RWPE2 (cell line): ENCODE data around the gene ITIH4.

Source experiments
- ATAC-seq: fragments of 200-7000 bp; cut with Tn5 transposase; 3 replicates; pipeline ENCODE4 v1.9.1; 2021; ENCODE audit warnings: low read depth
- DNase-seq: peaks from one replicate; pipeline ENCODE4 v3.0.0-alpha.2; 2020; ENCODE audit warnings: low spot score
- H3K27ac ChIP-seq: fragments of 450-650 bp; 2 replicates; pipeline ENCODE4 v1.5.1; 2017; ENCODE audit warnings: mild to moderate bottlenecking; ENCODE audit not compliant: poor library complexity, severe bottlenecking
- H3K27me3 ChIP-seq: fragments of 250-450 bp; sonication (Bioruptor Pico); 2 replicates; pipeline ENCODE4 v1.5.1; 2021; ENCODE audit warnings: mild to moderate bottlenecking, moderate library complexity; ENCODE audit not compliant: insufficient read depth, poor library complexity, severe bottlenecking
- H3K36me3 ChIP-seq: fragments of 250-450 bp; sonication (Bioruptor Pico); 2 replicates; pipeline ENCODE4 v1.5.1; 2020; ENCODE audit warnings: low read depth, mild to moderate bottlenecking, moderate library complexity
- H3K4me1 ChIP-seq: fragments of 250-450 bp; sonication (Bioruptor Pico); 2 replicates; pipeline ENCODE4 v1.5.1; 2021; ENCODE audit warnings: mild to moderate bottlenecking, moderate library complexity; ENCODE audit not compliant: insufficient read depth, poor library complexity, severe bottlenecking
- H3K4me3 ChIP-seq: fragments of 250-450 bp; sonication (Bioruptor Pico); 2 replicates; pipeline ENCODE4 v1.5.1; 2021; ENCODE audit warnings: mild to moderate bottlenecking, moderate library complexity; ENCODE audit not compliant: severe bottlenecking
- H3K9me3 ChIP-seq: fragments of 250-450 bp; sonication (Bioruptor Pico); 2 replicates; pipeline ENCODE4 v1.5.1; 2021; ENCODE audit warnings: mild to moderate bottlenecking, moderate library complexity; ENCODE audit not compliant: severe bottlenecking
- TF ChIP-seq, protein P1 (sequence below): fragments of 450-650 bp; IDR thresholded peaks from one replicate; pipeline ENCODE4 v1.5.1; 2017; ENCODE audit warnings: mild to moderate bottlenecking, moderate library complexity; ENCODE audit not compliant: poor library complexity, severe bottlenecking

Gene ITIH4

GRCh38 chr3:52859686-52860423 is 29.4 kb upstream of the ITIH4 start:
- Histone ChIP-seq H3K27ac (no peak overlapping the region), H3K36me3 (no peaks in the 10 kb centered on the region), H3K4me1 (no peaks in the 10 kb centered on the region), H3K27me3 (no peaks in the 10 kb centered on the region), H3K4me3 (no peak overlapping the region), H3K9me3 (no peaks in the 10 kb centered on the region)
- DNase-seq (no peak), ATAC-seq (no peak)
- TF ChIP-seq, protein P1, sequence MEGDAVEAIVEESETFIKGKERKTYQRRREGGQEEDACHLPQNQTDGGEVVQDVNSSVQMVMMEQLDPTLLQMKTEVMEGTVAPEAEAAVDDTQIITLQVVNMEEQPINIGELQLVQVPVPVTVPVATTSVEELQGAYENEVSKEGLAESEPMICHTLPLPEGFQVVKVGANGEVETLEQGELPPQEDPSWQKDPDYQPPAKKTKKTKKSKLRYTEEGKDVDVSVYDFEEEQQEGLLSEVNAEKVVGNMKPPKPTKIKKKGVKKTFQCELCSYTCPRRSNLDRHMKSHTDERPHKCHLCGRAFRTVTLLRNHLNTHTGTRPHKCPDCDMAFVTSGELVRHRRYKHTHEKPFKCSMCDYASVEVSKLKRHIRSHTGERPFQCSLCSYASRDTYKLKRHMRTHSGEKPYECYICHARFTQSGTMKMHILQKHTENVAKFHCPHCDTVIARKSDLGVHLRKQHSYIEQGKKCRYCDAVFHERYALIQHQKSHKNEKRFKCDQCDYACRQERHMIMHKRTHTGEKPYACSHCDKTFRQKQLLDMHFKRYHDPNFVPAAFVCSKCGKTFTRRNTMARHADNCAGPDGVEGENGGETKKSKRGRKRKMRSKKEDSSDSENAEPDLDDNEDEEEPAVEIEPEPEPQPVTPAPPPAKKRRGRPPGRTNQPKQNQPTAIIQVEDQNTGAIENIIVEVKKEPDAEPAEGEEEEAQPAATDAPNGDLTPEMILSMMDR: no peak

- TF ChIP-seq, protein P1: no peak
- Histone ChIP-seq H3K4me1 (no peaks in the 10 kb centered on the region), H3K27ac (no peak overlapping the region), H3K27me3 (no peaks in the 10 kb centered on the region), H3K36me3 (no peaks in the 10 kb centered on the region), H3K4me3 (no peak overlapping the region), H3K9me3 (no peaks in the 10 kb centered on the region)
- ATAC-seq: no peak
- DNase-seq: no peak
Observed at GRCh38 chr3:52857864-52858263, 27.4 kb upstream of the ITIH4 start.

GRCh38 chr3:52857133-52857532 is 26.7 kb upstream of the ITIH4 start:
- TF ChIP-seq, protein P1: no peak
- ATAC-seq: no peak
- H3K4me1 ChIP-seq: no peaks in the 10 kb centered on the region

DNA sequence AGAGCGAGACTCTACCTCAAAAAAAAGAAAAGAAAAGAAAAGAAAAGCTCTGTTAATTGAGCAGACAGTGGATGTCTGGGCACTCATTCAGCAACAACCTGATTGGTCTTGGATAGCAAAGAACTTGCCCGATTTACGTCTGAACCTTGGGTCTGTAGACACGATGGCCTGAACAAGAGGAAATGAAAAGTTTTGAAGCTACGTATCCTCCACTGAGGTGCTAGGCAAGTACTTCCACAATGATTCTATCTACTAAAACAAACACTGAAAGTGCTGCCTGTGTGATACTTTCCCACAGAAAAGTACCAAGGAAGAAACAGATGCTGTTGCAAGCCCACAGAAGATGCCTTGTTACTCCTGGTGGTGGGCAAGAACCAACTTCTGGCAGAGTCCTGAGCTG is 26.2 kb upstream of the ITIH4 start:
- TF ChIP-seq, protein P1: no peak
- Histone ChIP-seq H3K27me3 (no peaks in the 10 kb centered on the region), H3K9me3 (no peaks in the 10 kb centered on the region), H3K4me3 (no peak overlapping the region), H3K36me3 (peaks cover 3% of the 10 kb centered on the region; the same call in 1 of the 2 replicates), H3K4me1 (no peaks in the 10 kb centered on the region), H3K27ac (no peak overlapping the region)
- DNase-seq (no peak), ATAC-seq (no peak)

More at GRCh38 chr3:52857133-52857532, 26.7 kb upstream of the ITIH4 start:
- H3K27ac ChIP-seq: no peak overlapping the region
- no peaks in the 10 kb centered on the region for H3K27me3 ChIP-seq
- DNase-seq: no peak
- no peaks in the 10 kb centered on the region for H3K36me3 ChIP-seq
- no peak overlapping the region for H3K4me3 ChIP-seq
- no peaks in the 10 kb centered on the region for H3K9me3 ChIP-seq

DNA sequence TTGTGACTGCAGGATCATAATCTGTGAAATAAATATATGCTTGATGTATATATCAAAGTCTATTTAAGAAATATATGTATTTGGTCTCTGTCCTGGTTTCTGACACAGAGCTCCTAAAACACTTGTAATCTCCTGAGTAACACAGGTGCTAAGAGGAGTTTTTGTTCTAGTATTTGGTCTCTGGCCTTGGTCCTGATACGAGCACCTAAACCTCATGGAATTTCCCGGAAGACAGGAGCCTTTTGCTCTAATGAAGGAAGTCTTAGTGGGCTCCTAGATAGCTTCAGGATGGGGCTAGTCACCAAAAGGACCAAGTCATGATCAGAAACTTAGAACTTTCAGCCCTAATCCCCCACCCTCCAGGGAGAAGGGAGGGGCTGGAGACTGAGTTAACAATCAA is 23.5 kb upstream of the ITIH4 start:
- no peak for ATAC-seq
- Histone ChIP-seq H3K4me3 (no peak overlapping the region), H3K27me3 (no peaks in the 10 kb centered on the region), H3K9me3 (no peaks in the 10 kb centered on the region), H3K36me3 (peaks cover 9% of the 10 kb centered on the region; the same call in 1 of the 2 replicates), H3K4me1 (no peaks in the 10 kb centered on the region), H3K27ac (no peak overlapping the region)
- DNase-seq: no peak
- TF ChIP-seq, protein P1: no peak
